GM23338 (cell line): ENCODE results near the gene ALPI. TPM values are rescaled to one million over a fixed set of nuclear protein-coding genes. Genes with fewer than 3 reads are reported as not detected.

Experiments used
- ATAC-seq: fragments of 200-7000 bp; cut with Tn5 transposase; 3 replicates; pipeline ENCODE4 v1.9.1; 2020
- DNase-seq: peaks from one replicate; pipeline ENCODE4 v3.0.0-alpha.2; 2015; ENCODE audit warnings: low spot score
- H2AFZ ChIP-seq: fragments of 200-600 bp; sonication (generic); 2 replicates; pipeline ENCODE4 v1.8.0; 2016; ENCODE audit warnings: antibody characterized with exemption, mild to moderate bottlenecking, moderate library complexity
- H3F3A ChIP-seq: fragments of 200-600 bp; sonication (generic); replicated peaks from 2 replicates; pipeline ENCODE4 v1.8.0; 2017; ENCODE audit warnings: antibody characterized with exemption, mixed run types, low read depth
- H3K27ac ChIP-seq: fragments of 200-600 bp; sonication (generic); 2 replicates; pipeline ENCODE4 v1.6.1; 2016; ENCODE audit warnings: low read depth
- H3K27me3 ChIP-seq: fragments of 200-600 bp; sonication (generic); 2 replicates; pipeline ENCODE4 v1.8.0; 2016; ENCODE audit warnings: mild to moderate bottlenecking, mixed run types, moderate library complexity; ENCODE audit not compliant: insufficient read depth
- H3K36me3 ChIP-seq: fragments of 200-600 bp; sonication (generic); 2 replicates; pipeline ENCODE4 v1.8.0; 2016; ENCODE audit warnings: mild to moderate bottlenecking; ENCODE audit not compliant: insufficient read depth
- H3K4me1 ChIP-seq: fragments of 200-600 bp; sonication (generic); 2 replicates; pipeline ENCODE4 v1.8.0; 2016; ENCODE audit warnings: mild to moderate bottlenecking, moderate library complexity; ENCODE audit not compliant: insufficient read depth
- H3K4me2 ChIP-seq: fragments of 200-600 bp; sonication (generic); 2 replicates; pipeline ENCODE4 v1.7.1; 2017; ENCODE audit warnings: mixed run types
- H3K4me3 ChIP-seq: fragments of 200-600 bp; sonication (generic); 2 replicates; pipeline ENCODE4 v1.6.1; 2016; ENCODE audit warnings: mixed run types
- H3K79me2 ChIP-seq: fragments of 200-600 bp; sonication (generic); replicated peaks from 2 replicates; pipeline ENCODE4 v1.8.0; 2017; ENCODE audit warnings: mild to moderate bottlenecking; ENCODE audit not compliant: insufficient read depth
- H3K9me2 ChIP-seq: fragments of 200-600 bp; sonication (generic); 2 replicates; pipeline ENCODE4 v1.8.0; 2017; ENCODE audit not compliant: insufficient read depth
- H4K20me1 ChIP-seq: fragments of 200-600 bp; sonication (generic); replicated peaks from 2 replicates; pipeline ENCODE4 v1.8.0; 2017; ENCODE audit warnings: mild to moderate bottlenecking; ENCODE audit not compliant: insufficient read depth
- H3K27ac Mint-ChIP-seq: 2 replicates; pipeline ENCODE4 v1.8.0; 2020; ENCODE audit warnings: inconsistent platforms, mild to moderate bottlenecking, moderate library complexity, mixed read lengths
- H3K27me3 Mint-ChIP-seq: 3 replicates; pipeline ENCODE4 v1.8.0; 2022; ENCODE audit warnings: low read depth, mild to moderate bottlenecking, moderate library complexity, mixed read lengths, inconsistent platforms; ENCODE audit not compliant: insufficient read depth, poor library complexity
- H3K36me3 Mint-ChIP-seq: 3 replicates; pipeline ENCODE4 v1.8.0; 2021; ENCODE audit warnings: low read depth, mild to moderate bottlenecking, inconsistent platforms, moderate library complexity, mixed read lengths
- H3K4me1 Mint-ChIP-seq: 3 replicates; pipeline ENCODE4 v1.8.0; 2020; ENCODE audit warnings: mild to moderate bottlenecking, inconsistent platforms, mixed read lengths
- H3K4me3 Mint-ChIP-seq: 3 replicates; pipeline ENCODE4 v1.8.0; 2021; ENCODE audit warnings: moderate library complexity, mild to moderate bottlenecking, inconsistent platforms, mixed read lengths
- H3K9me3 Mint-ChIP-seq: 3 replicates; pipeline ENCODE4 v1.8.0; 2020; ENCODE audit warnings: moderate library complexity, mild to moderate bottlenecking, inconsistent platforms, mixed read lengths
- CREB1 ChIP-seq: fragments of 250-450 bp; sonication (Bioruptor Pico); IDR thresholded peaks from 2 replicates; pipeline ENCODE4 v1.5.0; 2020; ENCODE audit warnings: low read depth, mild to moderate bottlenecking, moderate library complexity
- EZH2 ChIP-seq: fragments of 200-600 bp; sonication (generic); IDR thresholded peaks from one replicate; pipeline ENCODE4 v1.8.0; 2017; ENCODE audit warnings: antibody characterized with exemption, mild to moderate bottlenecking, low read depth; ENCODE audit not compliant: unreplicated experiment
- EZH2phosphoT487 ChIP-seq: fragments of 200-600 bp; sonication (generic); IDR thresholded peaks from one replicate; pipeline ENCODE4 v1.8.1; 2018; ENCODE audit warnings: antibody characterized with exemption; ENCODE audit not compliant: unreplicated experiment
- JUNB ChIP-seq: IDR thresholded peaks from one replicate; pipeline ENCODE4 v1.6.1; 2016; ENCODE audit warnings: antibody characterized with exemption; ENCODE audit not compliant: unreplicated experiment
- NANOG ChIP-seq: IDR thresholded peaks from 2 replicates; pipeline ENCODE4 v1.6.1; 2016; ENCODE audit warnings: antibody characterized with exemption, borderline replicate concordance
- POLR2AphosphoS5 ChIP-seq: IDR thresholded peaks from 2 replicates; pipeline ENCODE4 v1.6.1; 2016; ENCODE audit warnings: antibody characterized with exemption, low read depth
- STAT1 ChIP-seq: IDR thresholded peaks from one replicate; pipeline ENCODE4 v1.6.1; 2016; ENCODE audit warnings: antibody characterized with exemption; ENCODE audit not compliant: unreplicated experiment
- ZNF114 ChIP-seq: fragments of 250-450 bp; sonication (Bioruptor Pico); IDR thresholded peaks from 2 replicates; pipeline ENCODE4 v1.5.0; 2020; ENCODE audit warnings: mild to moderate bottlenecking, moderate library complexity
- ZNF331 ChIP-seq: fragments of 250-450 bp; sonication (Bioruptor Pico); IDR thresholded peaks from 2 replicates; pipeline ENCODE4 v1.5.0; 2020; ENCODE audit warnings: low read depth, mild to moderate bottlenecking, moderate library complexity
- polyA plus RNA-seq: library from polyadenylated mRNA; unstranded; fragments of >200 nt; fragmentation: Nextera tagmentation; extraction: Ambion mirVana; gene quantifications from 2 replicates; pipeline ENCODE4 v1.2.1, GENCODE V29; 2016
- total RNA-seq: library from RNA; depleted of rRNA; stranded (reverse); fragments of >200 nt; shearing (Covaris generic); gene quantifications from 2 replicates; pipeline ENCODE4 v1.2.3, GENCODE V29; 2014
- TF ChIP-seq, protein P1 (sequence below): IDR thresholded peaks from 2 replicates; pipeline ENCODE4 v1.6.1; 2016; ENCODE audit warnings: antibody characterized with exemption
- TF ChIP-seq, protein P2 (sequence below), 2 experiments: fragments of 200-600 bp in 1 of 2; sonication (generic) in 1 of 2; conservative IDR thresholded peaks; 2 replicates each; pipeline versions ENCODE4 v1.5.1 to v1.6.1; 2016 to 2017; ENCODE audit warnings: antibody characterized with exemption in 2 of 2, low read depth in 2 of 2, mild to moderate bottlenecking in 2 of 2, moderate library complexity in 1 of 2
- TF ChIP-seq, protein P3 (sequence below): IDR thresholded peaks from one replicate; pipeline ENCODE4 v1.6.1; 2018; ENCODE audit warnings: antibody characterized with exemption; ENCODE audit not compliant: unreplicated experiment
- TF ChIP-seq, protein P4 (sequence below): fragments of 250-450 bp; sonication (Bioruptor Pico); IDR thresholded peaks from 2 replicates; pipeline ENCODE4 v1.5.0; 2020; ENCODE audit warnings: mild to moderate bottlenecking, moderate library complexity

Gene ALPI
- total and polyA plus RNA-seq, 2 experiments from 2014 or later: not detected

- no peak overlapping the region for H3K4me2 ChIP-seq
- H3K4me3 Mint-ChIP-seq: no peak overlapping the region
- DNase-seq (no peak), ATAC-seq (no peak)
- H3K27ac Mint-ChIP-seq: no peak overlapping the region
- H3K4me3 ChIP-seq: no peak overlapping the region
- no peak overlapping the region for H3K27ac ChIP-seq
- no peaks in the 10 kb centered on the region for H4K20me1 ChIP-seq
- no peaks in the 10 kb centered on the region for H3K36me3 Mint-ChIP-seq
- peaks cover 17% of the 10 kb centered on the region for H3K27me3 Mint-ChIP-seq
- H3F3A ChIP-seq: no peaks in the 10 kb centered on the region
- TF ChIP-seq POLR2AphosphoS5 (no peak), ZNF114 (CRISPR knock-in tag) (no peak), STAT1 (no peak), EZH2 (no peak), CREB1 (CRISPR knock-in tag) (no peak), EZH2phosphoT487 (no peak), ZNF331 (CRISPR knock-in tag) (no peak), NANOG (no peak), JUNB (no peak)
- TF ChIP-seq, protein P1, sequence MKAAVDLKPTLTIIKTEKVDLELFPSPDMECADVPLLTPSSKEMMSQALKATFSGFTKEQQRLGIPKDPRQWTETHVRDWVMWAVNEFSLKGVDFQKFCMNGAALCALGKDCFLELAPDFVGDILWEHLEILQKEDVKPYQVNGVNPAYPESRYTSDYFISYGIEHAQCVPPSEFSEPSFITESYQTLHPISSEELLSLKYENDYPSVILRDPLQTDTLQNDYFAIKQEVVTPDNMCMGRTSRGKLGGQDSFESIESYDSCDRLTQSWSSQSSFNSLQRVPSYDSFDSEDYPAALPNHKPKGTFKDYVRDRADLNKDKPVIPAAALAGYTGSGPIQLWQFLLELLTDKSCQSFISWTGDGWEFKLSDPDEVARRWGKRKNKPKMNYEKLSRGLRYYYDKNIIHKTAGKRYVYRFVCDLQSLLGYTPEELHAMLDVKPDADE: no peak
- TF ChIP-seq, protein P2, sequence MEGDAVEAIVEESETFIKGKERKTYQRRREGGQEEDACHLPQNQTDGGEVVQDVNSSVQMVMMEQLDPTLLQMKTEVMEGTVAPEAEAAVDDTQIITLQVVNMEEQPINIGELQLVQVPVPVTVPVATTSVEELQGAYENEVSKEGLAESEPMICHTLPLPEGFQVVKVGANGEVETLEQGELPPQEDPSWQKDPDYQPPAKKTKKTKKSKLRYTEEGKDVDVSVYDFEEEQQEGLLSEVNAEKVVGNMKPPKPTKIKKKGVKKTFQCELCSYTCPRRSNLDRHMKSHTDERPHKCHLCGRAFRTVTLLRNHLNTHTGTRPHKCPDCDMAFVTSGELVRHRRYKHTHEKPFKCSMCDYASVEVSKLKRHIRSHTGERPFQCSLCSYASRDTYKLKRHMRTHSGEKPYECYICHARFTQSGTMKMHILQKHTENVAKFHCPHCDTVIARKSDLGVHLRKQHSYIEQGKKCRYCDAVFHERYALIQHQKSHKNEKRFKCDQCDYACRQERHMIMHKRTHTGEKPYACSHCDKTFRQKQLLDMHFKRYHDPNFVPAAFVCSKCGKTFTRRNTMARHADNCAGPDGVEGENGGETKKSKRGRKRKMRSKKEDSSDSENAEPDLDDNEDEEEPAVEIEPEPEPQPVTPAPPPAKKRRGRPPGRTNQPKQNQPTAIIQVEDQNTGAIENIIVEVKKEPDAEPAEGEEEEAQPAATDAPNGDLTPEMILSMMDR (conservative IDR thresholded peaks at IDR 0.05; ENCODE audit: low read depth in 2 of 2): no peak
- TF ChIP-seq, protein P3, sequence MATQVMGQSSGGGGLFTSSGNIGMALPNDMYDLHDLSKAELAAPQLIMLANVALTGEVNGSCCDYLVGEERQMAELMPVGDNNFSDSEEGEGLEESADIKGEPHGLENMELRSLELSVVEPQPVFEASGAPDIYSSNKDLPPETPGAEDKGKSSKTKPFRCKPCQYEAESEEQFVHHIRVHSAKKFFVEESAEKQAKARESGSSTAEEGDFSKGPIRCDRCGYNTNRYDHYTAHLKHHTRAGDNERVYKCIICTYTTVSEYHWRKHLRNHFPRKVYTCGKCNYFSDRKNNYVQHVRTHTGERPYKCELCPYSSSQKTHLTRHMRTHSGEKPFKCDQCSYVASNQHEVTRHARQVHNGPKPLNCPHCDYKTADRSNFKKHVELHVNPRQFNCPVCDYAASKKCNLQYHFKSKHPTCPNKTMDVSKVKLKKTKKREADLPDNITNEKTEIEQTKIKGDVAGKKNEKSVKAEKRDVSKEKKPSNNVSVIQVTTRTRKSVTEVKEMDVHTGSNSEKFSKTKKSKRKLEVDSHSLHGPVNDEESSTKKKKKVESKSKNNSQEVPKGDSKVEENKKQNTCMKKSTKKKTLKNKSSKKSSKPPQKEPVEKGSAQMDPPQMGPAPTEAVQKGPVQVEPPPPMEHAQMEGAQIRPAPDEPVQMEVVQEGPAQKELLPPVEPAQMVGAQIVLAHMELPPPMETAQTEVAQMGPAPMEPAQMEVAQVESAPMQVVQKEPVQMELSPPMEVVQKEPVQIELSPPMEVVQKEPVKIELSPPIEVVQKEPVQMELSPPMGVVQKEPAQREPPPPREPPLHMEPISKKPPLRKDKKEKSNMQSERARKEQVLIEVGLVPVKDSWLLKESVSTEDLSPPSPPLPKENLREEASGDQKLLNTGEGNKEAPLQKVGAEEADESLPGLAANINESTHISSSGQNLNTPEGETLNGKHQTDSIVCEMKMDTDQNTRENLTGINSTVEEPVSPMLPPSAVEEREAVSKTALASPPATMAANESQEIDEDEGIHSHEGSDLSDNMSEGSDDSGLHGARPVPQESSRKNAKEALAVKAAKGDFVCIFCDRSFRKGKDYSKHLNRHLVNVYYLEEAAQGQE: no peak
- TF ChIP-seq, protein P4, sequence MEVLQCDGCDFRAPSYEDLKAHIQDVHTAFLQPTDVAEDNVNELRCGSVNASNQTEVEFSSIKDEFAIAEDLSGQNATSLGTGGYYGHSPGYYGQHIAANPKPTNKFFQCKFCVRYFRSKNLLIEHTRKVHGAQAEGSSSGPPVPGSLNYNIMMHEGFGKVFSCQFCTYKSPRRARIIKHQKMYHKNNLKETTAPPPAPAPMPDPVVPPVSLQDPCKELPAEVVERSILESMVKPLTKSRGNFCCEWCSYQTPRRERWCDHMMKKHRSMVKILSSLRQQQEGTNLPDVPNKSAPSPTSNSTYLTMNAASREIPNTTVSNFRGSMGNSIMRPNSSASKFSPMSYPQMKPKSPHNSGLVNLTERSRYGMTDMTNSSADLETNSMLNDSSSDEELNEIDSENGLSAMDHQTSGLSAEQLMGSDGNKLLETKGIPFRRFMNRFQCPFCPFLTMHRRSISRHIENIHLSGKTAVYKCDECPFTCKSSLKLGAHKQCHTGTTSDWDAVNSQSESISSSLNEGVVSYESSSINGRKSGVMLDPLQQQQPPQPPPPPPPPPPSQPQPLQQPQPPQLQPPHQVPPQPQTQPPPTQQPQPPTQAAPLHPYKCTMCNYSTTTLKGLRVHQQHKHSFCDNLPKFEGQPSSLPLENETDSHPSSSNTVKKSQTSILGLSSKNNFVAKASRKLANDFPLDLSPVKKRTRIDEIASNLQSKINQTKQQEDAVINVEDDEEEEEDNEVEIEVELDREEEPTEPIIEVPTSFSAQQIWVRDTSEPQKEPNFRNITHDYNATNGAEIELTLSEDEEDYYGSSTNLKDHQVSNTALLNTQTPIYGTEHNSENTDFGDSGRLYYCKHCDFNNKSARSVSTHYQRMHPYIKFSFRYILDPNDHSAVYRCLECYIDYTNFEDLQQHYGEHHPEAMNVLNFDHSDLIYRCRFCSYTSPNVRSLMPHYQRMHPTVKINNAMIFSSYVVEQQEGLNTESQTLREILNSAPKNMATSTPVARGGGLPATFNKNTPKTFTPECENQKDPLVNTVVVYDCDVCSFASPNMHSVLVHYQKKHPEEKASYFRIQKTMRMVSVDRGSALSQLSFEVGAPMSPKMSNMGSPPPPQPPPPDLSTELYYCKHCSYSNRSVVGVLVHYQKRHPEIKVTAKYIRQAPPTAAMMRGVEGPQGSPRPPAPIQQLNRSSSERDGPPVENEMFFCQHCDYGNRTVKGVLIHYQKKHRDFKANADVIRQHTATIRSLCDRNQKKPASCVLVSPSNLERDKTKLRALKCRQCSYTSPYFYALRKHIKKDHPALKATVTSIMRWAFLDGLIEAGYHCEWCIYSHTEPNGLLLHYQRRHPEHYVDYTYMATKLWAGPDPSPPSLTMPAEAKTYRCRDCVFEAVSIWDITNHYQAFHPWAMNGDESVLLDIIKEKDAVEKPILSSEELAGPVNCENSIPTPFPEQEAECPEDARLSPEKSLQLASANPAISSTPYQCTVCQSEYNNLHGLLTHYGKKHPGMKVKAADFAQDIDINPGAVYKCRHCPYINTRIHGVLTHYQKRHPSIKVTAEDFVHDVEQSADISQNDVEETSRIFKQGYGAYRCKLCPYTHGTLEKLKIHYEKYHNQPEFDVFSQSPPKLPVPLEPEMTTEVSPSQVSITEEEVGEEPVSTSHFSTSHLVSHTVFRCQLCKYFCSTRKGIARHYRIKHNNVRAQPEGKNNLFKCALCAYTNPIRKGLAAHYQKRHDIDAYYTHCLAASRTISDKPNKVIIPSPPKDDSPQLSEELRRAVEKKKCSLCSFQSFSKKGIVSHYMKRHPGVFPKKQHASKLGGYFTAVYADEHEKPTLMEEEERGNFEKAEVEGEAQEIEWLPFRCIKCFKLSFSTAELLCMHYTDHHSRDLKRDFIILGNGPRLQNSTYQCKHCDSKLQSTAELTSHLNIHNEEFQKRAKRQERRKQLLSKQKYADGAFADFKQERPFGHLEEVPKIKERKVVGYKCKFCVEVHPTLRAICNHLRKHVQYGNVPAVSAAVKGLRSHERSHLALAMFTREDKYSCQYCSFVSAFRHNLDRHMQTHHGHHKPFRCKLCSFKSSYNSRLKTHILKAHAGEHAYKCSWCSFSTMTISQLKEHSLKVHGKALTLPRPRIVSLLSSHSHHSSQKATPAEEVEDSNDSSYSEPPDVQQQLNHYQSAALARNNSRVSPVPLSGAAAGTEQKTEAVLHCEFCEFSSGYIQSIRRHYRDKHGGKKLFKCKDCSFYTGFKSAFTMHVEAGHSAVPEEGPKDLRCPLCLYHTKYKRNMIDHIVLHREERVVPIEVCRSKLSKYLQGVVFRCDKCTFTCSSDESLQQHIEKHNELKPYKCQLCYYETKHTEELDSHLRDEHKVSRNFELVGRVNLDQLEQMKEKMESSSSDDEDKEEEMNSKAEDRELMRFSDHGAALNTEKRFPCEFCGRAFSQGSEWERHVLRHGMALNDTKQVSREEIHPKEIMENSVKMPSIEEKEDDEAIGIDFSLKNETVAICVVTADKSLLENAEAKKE (CRISPR knock-in tag): no peak
- H3K36me3 ChIP-seq: no peaks in the 10 kb centered on the region
- H2AFZ ChIP-seq: no peak overlapping the region
- H3K4me1 ChIP-seq: no peaks in the 10 kb centered on the region
- H3K27me3 ChIP-seq: no peaks in the 10 kb centered on the region
- peaks cover 6% of the 10 kb centered on the region; the same call in 2 of the 3 replicates for H3K4me1 Mint-ChIP-seq
- no peaks in the 10 kb centered on the region for H3K9me2 ChIP-seq
- H3K79me2 ChIP-seq: no peaks in the 10 kb centered on the region
- H3K9me3 Mint-ChIP-seq: no peaks in the 10 kb centered on the region
Measured at GRCh38 chr2:232437195-232437571, 18.8 kb upstream of the ALPI start.
